A549 (cell line): ENCODE results near the gene TEX11.

ENCODE experiments used
- CBX8 ChIP-seq: fragments of 200-600 bp; sonication (generic); IDR thresholded peaks from 2 replicates; pipeline ENCODE4 v1.6.1; 2016
- CHD2 ChIP-seq: fragments of 150-350 bp; IDR thresholded peaks from 2 replicates; pipeline ENCODE4 v1.6.1; 2014; ENCODE audit warnings: low read length; ENCODE audit not compliant: partially characterized antibody
- EP300 ChIP-seq, 2 experiments: fragments of >200 bp; sonication (Bioruptor Twin); formaldehyde crosslinking; IDR thresholded peaks; 2 replicates in 1 of 2; 3 replicates in 1 of 2; pipeline ENCODE4 v1.6.1; 2016 to 2017
- ESRRA ChIP-seq: fragments of 150-350 bp; IDR thresholded peaks from 2 replicates; pipeline ENCODE4 v1.6.1; 2014; ENCODE audit warnings: mild to moderate bottlenecking, low read length, borderline replicate concordance
- FOSL2 ChIP-seq, 2 experiments: fragments of 450-650 bp in 1 of 2; fragments of >200 bp in 1 of 2; sonication (Bioruptor Twin) in 1 of 2; formaldehyde crosslinking; IDR thresholded peaks; 2 replicates each; pipeline versions ENCODE4 v1.5.0 to v1.6.1; 2016 to 2020; ENCODE audit warnings: mild to moderate bottlenecking in 1 of 2, moderate library complexity in 1 of 2
- HOXA7 ChIP-seq: fragments of 250-450 bp; sonication (Bioruptor Pico); IDR thresholded peaks from 2 replicates; pipeline ENCODE4 v1.5.0; 2020; ENCODE audit warnings: mild to moderate bottlenecking, moderate library complexity
- JUN ChIP-seq, 2 experiments: fragments of >200 bp; sonication (Bioruptor Twin); formaldehyde crosslinking; IDR thresholded peaks; 2 replicates in 1 of 2; 3 replicates in 1 of 2; pipeline ENCODE4 v1.6.1; 2016 to 2017
- MAFK ChIP-seq: fragments of 450-650 bp; IDR thresholded peaks from 2 replicates; pipeline ENCODE4 v1.6.1; 2014; ENCODE audit not compliant: partially characterized antibody
- NFE2L2 ChIP-seq: fragments of 150-350 bp; conservative IDR thresholded peaks from 2 replicates; pipeline ENCODE4 v1.6.1; 2014; ENCODE audit warnings: low read length
- POLR2A ChIP-seq: IDR thresholded peaks from 2 replicates; pipeline ENCODE4 v1.6.1; 2012; ENCODE audit warnings: mild to moderate bottlenecking, low read length
- TF ChIP-seq, protein P1 (sequence below): fragments of >200 bp; sonication (Bioruptor Twin); formaldehyde crosslinking; IDR thresholded peaks from 3 replicates; pipeline ENCODE4 v1.5.1; 2016
- TF ChIP-seq, protein P2 (sequence below): fragments of 200-600 bp; sonication (generic); IDR thresholded peaks from 2 replicates; pipeline ENCODE4 v1.6.1; 2016; ENCODE audit warnings: antibody characterized with exemption, mild to moderate bottlenecking, moderate library complexity
- TF ChIP-seq, protein P3 (sequence below): fragments of 250-450 bp; sonication (Bioruptor Pico); IDR thresholded peaks from 2 replicates; pipeline ENCODE4 v1.5.0; 2021; ENCODE audit warnings: mild to moderate bottlenecking, moderate library complexity, borderline replicate concordance
- TF ChIP-seq, protein P4 (sequence below): fragments of 450-650 bp; IDR thresholded peaks from 2 replicates; pipeline ENCODE4 v1.6.1; 2014; ENCODE audit warnings: antibody characterized with exemption

DNA sequence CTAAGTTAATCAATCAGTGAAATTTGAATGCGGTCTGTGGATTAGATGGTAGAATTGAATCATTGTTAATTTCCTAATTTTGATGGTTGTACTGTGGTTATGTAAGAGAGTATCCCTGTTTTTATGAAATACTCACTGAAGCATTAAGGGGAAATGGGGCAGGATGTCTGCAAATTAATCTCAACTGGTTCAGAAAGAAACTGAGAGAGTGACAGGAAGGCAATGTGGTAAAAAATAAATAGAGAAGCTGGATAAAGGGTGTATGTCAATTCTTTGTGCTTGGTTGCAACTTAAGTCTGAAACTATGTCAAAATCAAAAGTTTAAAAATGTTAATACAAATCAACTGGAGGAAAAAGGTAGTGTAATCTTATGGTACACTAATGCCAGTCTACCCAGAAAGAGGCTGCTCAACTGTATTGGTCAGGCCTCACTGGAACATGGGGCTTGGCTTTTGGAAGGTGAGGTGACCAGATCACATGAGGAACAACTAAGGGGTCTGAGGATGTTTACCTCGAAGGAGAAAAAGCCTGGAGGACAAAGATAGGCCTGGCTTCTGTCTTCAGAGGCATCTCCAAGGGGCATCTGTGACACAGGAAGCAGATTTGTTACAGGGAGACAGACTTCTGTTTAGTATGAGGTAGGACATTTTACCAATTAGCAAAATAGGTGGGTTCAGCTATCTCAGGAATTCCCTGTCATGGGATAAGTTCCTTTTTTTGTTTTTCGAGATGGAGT, 380.7 kb downstream of the TEX11 start:
- TF ChIP-seq MAFK: no peak
- TF ChIP-seq, protein P1, sequence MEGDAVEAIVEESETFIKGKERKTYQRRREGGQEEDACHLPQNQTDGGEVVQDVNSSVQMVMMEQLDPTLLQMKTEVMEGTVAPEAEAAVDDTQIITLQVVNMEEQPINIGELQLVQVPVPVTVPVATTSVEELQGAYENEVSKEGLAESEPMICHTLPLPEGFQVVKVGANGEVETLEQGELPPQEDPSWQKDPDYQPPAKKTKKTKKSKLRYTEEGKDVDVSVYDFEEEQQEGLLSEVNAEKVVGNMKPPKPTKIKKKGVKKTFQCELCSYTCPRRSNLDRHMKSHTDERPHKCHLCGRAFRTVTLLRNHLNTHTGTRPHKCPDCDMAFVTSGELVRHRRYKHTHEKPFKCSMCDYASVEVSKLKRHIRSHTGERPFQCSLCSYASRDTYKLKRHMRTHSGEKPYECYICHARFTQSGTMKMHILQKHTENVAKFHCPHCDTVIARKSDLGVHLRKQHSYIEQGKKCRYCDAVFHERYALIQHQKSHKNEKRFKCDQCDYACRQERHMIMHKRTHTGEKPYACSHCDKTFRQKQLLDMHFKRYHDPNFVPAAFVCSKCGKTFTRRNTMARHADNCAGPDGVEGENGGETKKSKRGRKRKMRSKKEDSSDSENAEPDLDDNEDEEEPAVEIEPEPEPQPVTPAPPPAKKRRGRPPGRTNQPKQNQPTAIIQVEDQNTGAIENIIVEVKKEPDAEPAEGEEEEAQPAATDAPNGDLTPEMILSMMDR: no peak
- no peak for TF ChIP-seq NFE2L2
- no peak for TF ChIP-seq CHD2
- TF ChIP-seq, protein P2, sequence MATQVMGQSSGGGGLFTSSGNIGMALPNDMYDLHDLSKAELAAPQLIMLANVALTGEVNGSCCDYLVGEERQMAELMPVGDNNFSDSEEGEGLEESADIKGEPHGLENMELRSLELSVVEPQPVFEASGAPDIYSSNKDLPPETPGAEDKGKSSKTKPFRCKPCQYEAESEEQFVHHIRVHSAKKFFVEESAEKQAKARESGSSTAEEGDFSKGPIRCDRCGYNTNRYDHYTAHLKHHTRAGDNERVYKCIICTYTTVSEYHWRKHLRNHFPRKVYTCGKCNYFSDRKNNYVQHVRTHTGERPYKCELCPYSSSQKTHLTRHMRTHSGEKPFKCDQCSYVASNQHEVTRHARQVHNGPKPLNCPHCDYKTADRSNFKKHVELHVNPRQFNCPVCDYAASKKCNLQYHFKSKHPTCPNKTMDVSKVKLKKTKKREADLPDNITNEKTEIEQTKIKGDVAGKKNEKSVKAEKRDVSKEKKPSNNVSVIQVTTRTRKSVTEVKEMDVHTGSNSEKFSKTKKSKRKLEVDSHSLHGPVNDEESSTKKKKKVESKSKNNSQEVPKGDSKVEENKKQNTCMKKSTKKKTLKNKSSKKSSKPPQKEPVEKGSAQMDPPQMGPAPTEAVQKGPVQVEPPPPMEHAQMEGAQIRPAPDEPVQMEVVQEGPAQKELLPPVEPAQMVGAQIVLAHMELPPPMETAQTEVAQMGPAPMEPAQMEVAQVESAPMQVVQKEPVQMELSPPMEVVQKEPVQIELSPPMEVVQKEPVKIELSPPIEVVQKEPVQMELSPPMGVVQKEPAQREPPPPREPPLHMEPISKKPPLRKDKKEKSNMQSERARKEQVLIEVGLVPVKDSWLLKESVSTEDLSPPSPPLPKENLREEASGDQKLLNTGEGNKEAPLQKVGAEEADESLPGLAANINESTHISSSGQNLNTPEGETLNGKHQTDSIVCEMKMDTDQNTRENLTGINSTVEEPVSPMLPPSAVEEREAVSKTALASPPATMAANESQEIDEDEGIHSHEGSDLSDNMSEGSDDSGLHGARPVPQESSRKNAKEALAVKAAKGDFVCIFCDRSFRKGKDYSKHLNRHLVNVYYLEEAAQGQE: no peak
- TF ChIP-seq ESRRA: no peak
- no peak for TF ChIP-seq CBX8
- TF ChIP-seq, protein P3, sequence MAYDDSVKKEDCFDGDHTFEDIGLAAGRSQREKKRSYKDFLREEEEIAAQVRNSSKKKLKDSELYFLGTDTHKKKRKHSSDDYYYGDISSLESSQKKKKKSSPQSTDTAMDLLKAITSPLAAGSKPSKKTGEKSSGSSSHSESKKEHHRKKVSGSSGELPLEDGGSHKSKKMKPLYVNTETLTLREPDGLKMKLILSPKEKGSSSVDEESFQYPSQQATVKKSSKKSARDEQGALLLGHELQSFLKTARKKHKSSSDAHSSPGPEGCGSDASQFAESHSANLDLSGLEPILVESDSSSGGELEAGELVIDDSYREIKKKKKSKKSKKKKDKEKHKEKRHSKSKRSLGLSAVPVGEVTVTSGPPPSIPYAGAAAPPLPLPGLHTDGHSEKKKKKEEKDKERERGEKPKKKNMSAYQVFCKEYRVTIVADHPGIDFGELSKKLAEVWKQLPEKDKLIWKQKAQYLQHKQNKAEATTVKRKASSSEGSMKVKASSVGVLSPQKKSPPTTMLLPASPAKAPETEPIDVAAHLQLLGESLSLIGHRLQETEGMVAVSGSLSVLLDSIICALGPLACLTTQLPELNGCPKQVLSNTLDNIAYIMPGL: no peak
- no peak for TF ChIP-seq POLR2A
- no peak for TF ChIP-seq HOXA7
- TF ChIP-seq EP300 (IDR thresholded peaks at IDR 0.05): no peak
- TF ChIP-seq, protein P4, sequence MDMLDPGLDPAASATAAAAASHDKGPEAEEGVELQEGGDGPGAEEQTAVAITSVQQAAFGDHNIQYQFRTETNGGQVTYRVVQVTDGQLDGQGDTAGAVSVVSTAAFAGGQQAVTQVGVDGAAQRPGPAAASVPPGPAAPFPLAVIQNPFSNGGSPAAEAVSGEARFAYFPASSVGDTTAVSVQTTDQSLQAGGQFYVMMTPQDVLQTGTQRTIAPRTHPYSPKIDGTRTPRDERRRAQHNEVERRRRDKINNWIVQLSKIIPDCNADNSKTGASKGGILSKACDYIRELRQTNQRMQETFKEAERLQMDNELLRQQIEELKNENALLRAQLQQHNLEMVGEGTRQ: no peak
- no peak for TF ChIP-seq JUN (IDR thresholded peaks at IDR 0.05)
- no peak for TF ChIP-seq FOSL2 (IDR thresholded peaks at IDR 0.05)
- no peak for TF ChIP-seq FOSL2 (CRISPR knock-in tag; IDR thresholded peaks at IDR 0.05)
